GM19455 (cell line): ENCODE data around the gene CD151.
A peak's percentile ranks its signal among the peaks of the same experiment; 100 is the strongest.

Source experiments
- ATAC-seq: cut with Tn5 transposase; IDR thresholded peaks from one replicate; pipeline ENCODE4 v1.9.1; 2021; ENCODE audit not compliant: unreplicated experiment

CD151 gene

DNA sequence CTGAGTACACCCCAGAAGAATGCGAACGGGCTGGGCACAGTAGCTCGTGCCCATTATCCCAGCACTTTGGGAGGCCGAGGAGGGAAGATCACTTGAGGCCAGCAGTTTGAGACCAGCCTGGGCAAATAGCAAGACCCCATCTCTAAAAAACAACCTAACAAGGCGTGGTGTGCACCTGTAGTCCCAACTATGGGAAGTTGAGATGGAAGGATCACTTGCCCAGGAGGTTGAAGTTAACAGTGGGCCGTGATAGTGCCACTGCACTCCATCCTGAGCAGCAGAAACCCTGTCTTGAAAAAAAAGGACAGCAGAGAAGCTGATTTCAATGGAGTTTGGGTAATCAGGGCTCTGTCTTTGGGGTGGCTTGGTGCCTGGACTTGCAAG, 19.7 kb upstream of the CD151 start:
- no peak for ATAC-seq

DNA sequence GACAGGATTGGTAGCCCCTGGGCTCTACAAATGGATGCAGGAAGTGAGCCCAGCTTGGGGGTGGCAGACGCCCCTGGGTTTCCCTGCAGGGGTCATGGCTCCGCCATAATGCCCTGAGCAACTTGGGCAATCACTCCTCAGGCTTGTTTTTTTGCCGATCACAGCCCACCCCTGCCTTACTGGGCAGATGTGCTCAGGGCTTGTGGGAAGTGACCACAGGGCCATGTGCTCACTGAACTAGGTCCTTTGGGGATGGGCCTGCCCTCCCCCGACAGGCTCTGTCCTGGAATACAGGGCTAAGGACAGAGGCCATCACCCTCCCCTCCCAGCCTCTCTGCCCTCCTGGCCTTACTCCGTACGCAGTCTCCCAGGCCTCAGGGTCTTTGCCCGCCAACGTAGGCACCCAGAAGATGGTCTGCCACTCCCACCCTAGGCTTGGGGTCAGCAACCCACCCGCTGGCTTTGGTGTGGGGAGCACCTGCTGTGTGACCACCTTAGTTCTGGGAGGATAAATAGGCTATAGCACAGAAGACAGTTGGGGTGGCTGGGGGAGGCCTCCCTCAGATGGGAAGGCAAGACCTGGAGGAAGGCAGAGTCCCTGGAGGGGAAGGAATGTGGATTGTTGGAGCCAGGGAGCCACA, 19.2 kb upstream of the CD151 start:
- ATAC-seq, result no peak

DNA sequence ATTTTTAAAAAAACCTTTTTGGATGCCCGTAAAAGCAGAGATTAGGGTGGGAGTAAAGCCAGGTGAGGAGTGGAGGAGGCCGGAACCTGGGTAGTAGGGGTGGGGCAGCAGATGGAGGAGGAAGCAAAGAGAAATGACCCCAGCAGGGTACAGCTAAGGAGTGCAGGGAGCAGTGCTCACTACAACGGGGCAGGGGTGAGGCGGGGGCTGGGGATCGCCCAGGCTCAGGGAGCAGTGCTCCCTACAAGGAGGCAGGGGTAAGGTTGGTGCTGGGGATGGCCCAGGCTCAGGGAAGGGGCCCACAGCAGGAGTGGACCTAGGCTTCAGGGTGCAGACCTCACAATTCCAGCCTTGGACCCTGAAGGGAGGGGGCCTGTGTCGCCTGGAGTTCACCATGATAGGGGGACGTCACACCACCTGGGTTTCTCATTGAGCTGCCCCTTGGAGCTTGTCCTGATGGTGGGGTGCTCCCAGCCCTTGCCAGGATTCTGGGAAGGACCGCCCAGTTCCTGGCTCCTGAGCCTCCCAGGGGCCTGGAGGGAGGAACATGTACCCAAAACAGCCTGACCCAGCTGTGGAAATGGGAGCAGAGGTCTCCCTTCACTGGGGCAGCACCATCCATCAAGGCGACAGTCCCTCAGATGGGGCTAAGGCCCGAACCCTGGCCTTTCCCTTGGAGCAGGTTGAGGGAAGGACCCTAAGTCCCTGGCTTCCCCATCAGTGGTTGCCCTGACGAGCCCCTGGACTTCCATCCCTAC, 16.9 kb upstream of the CD151 start:
- no peak for ATAC-seq

DNA sequence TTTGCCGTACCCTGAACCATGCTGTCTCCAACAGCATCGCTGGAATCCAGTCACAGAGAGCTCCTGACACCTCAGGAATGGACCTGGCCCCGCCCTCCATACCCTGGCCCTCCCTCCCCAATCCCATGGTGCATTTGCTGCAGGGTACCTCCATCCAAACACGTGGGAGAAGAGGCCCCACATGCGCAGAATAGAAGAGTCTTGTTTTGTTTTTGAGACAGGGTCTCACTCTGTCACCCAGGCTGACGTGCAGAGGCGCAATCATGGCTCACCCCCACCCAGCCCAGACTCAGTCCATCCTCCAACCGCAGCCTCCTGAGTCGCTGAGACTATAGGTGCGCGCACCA, 16.3 kb upstream of the CD151 start:
- ATAC-seq, result no peak

DNA sequence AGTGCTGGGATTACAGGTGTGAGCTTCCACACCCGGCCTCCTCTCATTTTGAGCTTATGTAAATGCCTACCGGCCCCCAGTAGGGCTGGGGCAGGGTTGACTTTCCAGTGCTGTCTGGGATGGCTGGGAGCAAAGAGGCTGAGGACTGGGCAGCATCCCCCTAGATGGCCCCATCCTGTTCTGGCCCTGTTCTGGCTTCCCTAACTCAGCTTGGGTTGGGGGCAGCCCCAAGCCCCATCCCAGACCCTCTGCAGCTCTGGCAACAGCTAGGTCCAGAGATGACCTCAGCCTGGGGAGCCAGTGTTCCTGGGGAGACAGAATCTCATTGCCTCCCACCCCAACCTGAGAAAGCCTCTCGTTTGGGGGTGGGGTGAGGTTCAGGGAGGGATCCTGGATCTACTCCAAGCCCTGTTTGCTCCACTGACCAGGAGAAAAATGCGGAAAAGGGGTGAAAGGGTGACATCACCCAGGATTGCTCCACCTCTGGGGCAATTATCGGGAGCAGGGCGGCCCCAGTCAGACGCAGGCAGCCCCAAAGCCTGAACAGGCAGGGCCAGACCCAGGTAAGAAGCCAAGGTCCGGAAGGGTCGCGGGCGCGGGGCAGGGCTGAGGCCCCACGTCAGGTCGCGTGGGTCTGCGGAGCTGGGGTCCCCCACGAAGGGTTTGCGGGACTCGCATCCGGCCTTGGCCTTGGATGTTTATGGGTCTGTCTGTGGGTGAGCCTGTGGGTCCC, 14.2 kb upstream of the CD151 start, which contains the start of gene PNPLA2:
TSS of gene PNPLA2 (plus strand) at position 519 of the 733 bp plus-strand sequence. CDS start 805 bp downstream, outside the sequence.
- no peak for ATAC-seq

DNA sequence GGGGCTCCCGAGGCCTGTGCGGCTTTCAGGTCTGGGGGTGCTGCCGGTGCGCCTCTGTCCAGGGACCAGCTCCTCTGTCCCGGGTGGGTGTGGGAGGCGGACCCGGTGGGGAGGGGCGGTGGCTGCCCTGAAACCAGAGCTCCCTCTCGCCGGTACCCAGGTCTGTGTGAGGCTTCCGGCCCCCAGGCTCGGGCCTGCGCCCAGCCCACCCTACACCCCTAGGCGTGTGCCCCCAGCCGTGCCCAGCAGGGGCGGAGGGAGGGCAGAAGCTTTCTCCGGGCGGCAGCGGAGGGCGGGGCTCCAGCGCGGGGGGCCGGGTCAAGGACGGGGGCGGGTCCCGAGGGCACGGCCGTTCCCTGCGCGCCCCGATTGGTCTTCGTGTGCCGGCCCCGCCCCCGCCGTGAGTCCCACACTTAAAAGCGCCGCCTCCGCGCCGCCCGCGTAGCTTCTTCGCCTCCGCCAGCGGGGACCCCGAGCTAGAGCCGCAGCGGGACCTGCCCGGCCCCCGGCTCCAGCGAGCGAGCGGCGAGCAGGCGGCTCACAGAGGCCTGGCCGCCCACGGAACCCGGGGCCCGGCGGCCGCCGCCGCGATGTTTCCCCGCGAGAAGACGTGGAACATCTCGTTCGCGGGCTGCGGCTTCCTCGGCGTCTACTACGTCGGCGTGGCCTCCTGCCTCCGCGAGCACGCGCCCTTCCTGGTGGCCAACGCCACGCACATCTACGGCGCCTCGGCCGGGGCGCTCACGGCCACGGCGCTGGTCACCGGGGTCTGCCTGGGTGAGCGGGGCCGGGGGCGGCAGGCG, 13.4 kb upstream of the CD151 start:
- peak; percentile 69 for ATAC-seq

DNA sequence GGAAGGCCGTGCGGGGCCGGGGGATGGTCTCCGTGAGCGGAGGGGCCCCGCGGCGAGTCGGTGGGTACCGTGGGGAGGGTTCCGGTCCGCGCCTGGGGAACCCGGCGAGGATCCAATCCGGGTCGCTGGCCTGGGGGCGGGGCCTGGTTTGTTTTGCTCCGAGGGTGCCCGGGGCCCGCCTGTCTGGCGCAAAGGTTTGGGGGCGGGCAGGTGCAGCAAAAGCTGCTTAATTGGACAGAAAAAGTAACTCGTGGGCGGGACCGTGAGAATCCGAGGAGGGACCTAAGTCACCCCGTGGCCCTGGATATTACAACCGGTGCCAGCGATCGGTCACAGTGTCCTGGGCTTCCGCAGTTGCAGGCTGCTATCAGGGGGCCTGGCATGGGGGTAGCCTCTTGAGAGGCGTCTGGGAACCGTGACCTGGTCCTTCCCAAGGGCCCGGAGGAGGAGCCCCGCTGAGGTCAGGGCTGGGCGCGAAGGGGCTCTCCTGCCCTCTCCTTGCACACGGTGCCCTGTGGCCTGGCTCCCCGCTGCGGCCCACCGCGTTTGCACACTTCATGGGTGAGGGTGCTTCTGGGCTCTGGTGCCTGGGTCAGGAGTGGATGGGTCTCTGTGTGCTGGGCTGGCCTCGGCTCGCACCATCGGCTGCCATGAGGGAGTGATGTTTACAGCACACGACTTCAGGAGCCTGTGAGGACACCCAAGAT, 12.7 kb upstream of the CD151 start:
- peak; percentile 71 for ATAC-seq

DNA sequence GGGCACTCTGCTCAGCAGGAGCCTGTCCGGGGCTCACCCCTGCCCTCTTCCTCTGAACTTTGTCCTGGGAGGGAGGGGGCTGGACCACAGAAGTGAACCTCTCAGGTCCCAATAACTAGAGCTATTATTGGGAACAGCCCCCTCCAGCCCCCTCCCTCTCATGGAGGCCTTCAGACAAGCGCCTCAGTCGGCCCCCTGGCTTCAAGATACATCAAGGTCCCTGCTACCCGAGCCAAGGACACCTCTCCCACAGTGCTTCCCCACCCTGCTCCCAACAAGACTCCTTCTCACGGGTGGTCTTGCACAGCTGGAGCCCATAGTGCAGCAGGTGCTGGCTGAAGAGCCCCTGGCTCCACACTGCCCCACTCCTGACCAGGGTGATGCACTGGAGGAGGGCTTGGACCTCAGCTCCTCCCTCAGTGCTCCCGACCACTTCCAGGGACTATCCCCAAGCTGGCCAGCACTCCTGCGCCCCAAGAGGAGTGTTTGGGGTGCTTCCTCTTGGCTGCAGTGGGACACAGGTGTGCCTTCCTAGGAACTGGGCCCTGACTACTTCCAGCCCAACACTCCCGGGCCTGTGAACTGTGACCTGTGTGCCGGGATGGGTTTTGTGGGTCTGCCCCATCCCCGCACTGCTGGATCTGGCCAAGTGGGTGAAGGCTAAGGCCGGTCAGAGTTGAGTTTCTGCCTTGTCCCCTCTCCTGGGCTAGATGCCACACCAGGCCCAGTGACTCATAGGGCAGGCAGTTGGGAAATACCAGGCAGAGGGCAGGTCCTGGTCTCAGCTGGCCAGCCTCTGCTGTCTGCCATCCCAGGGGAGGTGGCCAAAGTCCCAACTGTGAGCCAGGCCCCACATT, 11.9 kb upstream of the CD151 start:
- no peak for ATAC-seq

DNA sequence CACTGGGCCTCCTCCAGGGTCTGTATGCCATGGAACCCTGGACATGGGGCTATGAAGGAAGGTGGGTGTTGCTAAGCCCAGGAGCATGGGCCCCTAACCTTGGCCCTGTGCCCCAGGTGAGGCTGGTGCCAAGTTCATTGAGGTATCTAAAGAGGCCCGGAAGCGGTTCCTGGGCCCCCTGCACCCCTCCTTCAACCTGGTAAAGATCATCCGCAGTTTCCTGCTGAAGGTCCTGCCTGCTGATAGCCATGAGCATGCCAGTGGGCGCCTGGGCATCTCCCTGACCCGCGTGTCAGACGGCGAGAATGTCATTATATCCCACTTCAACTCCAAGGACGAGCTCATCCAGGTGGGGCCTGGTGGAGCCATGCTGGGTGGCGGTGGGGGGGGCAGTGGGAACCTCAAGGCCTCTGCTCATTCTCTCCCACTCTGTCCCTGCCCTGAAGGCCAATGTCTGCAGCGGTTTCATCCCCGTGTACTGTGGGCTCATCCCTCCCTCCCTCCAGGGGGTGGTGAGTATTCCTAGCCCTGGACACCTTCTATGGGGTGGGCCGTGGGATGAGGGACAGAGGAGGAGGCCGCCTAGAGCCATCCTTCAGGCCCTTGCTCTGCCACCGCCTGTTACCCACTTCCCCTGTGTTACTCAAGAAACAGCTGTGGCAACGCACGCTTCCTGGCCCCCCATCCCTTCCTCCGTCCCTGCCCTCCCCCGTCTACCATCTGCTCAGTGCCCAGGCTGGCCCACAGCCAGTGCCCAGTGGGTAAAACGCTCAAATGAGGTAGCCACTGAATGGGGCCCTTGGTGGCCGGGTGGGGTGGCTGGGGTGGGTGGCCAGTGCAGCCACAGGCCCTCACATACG, 11.0 kb upstream of the CD151 start:
- ATAC-seq, result no peak

DNA sequence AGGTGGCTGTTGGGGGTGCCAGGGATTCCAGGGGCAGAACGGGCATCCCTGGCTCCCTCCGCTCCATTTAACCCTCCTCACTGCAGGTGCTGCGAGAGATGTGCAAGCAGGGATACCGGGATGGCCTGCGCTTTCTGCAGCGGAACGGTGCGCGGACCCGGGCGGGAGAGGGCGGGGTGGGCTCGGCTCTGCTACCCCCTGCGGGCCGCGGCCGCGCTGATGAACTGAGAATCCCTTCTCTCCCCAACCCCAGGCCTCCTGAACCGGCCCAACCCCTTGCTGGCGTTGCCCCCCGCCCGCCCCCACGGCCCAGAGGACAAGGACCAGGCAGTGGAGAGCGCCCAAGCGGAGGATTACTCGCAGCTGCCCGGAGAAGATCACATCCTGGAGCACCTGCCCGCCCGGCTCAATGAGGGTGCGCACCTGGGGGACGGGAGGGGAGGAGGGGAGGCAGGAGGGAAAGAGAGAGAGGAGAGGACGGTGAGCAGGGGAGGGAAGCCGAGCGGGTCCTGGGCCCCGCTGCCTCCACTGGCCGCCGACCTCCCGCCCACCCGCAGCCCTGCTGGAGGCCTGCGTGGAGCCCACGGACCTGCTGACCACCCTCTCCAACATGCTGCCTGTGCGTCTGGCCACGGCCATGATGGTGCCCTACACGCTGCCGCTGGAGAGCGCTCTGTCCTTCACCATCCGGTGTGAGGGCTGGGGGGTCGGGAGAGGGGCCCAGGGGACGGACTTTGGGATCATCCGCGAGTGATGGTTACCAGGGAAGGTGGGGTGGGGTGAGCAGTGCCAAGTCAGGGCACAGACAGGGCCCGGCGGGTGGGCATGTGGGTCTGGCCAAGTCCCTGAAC, 9.1 kb upstream of the CD151 start:
- no peak for ATAC-seq

DNA sequence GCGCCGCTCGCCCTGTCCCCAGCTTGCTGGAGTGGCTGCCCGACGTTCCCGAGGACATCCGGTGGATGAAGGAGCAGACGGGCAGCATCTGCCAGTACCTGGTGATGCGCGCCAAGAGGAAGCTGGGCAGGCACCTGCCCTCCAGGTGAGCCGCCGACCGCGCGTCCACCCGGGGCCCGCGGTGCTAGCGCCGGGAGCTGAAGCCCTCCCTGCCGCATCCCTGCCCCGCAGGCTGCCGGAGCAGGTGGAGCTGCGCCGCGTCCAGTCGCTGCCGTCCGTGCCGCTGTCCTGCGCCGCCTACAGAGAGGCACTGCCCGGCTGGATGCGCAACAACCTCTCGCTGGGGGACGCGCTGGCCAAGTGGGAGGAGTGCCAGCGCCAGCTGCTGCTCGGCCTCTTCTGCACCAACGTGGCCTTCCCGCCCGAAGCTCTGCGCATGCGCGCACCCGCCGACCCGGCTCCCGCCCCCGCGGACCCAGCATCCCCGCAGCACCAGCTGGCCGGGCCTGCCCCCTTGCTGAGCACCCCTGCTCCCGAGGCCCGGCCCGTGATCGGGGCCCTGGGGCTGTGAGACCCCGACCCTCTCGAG, 8.4 kb upstream of the CD151 start:
- no peak for ATAC-seq

DNA sequence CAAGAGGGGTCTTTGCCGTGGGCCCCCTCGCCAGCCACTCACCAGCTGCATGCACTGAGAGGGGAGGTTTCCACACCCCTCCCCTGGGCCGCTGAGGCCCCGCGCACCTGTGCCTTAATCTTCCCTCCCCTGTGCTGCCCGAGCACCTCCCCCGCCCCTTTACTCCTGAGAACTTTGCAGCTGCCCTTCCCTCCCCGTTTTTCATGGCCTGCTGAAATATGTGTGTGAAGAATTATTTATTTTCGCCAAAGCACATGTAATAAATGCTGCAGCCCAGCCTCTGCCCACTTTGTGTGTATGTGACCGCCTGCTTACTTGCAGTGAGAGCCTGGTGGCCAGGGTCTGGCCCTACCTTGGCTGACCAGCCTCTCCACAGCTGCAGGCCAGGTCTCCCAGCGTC, 7.8 kb upstream of the CD151 start:
- no peak for ATAC-seq

DNA sequence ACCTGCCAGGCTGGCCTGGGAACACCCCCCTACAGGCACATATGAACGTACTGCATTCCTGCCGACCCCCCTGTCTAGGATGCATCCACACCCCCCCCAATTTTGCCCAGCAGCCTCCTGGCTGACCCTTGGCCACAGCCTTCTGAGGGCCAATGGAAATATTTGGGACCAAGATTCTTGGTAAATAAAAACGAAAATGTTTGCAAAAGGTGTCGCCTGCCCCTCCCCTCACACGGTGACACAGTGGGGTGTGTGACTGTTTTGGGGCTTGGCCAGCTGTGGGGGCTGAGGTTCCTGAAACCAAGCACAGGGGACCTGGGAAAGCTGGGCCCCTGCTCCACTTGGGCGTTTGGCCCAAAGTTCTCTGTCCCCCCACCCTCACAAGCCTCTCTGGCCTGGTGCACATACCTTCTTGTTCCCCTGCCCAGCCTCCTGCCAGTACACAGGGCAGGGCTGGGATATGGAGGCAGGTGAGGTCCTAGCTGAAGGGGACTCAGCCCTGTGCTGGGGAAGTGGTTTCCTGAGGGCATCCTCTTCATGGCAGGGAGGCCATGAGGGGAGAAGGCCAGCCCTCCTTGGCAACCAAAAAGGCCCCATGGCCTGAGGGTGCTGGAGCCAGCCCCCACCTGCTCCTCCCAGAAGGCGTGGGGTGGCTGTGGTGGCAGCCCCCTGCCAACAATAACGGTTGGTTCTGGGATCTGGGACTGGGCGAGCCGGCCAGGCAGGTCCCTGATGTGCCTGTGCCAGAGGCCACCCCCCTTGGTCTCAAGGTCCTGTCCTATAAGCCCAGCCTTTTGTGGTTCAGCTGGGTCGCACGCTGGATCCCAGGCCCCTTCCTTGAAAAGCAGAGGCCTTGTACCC, 7.2 kb upstream of the CD151 start:
- no peak for ATAC-seq

DNA sequence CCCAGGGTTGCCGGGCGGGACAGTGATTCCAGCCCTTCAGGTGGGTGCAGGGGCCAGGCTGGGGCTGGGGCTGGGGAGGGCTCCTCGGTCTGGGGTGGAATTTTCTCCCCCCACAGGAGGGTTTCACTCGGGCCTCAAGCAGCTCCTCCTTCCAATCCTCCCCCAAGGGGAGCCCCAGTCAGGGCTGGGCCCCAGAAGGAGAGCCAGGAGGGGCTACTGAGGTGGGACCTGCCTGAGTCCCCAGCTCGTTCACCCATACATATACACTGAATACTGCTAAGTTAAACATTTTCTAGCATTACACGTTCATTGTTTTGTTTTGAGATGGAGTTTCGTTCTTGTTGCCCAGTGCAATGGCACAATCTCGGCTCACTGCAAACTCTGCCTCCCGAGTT, 6.5 kb upstream of the CD151 start:
- no peak for ATAC-seq

DNA sequence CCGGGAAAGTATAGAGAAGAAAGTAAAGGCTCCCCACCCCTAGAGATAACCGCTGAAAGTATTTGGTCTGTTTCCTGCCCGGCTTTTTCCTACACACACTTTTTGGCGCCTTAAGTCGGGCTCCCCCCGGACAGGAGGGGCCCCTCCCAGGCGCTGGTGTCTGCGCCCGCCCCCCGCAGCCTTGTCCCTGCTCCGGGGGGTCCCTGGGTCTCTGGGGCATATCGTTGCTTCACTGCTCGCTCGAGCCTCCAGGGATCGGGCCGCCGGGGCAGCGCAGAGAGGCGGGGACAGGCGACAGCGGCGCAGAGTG, 6.0 kb upstream of the CD151 start:
- peak; percentile 13 for ATAC-seq

DNA sequence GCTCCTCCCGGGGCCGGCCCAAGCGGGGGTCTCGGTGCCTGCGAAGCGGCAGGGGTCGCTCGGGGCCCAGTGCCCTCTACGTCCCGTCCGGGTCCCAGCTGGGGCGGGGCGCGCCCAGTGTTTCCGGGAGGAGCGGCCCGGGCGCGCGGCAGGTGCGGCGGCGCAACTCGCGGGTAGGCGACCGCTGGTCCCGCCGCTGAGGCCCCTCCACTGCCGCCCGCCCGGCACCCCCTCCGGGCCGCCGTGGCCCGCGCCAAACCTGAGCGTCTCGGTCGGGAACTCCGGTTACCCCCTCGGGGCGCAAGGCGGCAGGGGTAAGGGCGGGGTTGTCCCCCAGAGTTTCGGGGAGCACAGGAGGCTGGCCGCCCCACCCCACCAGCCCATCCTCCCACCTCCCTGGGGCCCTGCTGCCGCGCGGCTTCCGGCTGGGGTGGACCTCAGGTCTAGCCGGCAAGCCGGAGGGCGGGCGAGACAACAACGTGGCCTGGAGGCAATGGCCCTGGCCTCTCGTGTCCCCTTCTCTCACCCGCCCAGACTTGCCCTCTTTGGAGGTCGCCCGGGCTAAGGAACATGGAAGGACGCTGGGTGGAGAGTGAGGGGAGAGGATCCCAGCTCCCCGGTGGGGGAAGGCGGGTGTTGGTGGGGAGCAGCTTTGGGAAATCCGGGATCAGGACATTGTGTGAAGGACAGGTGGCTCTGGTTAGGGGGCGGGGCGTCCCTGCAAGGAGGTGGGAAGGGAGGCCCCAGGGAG, 5.4 kb upstream of the CD151 start:
- ATAC-seq, result peak; percentile 36
